HL-60 (cell line): Measurements from ENCODE around the gene DEF6.

Experiments used
- DNase-seq, 2 experiments: peaks; one replicate each; pipeline ENCODE4 v3.0.0-alpha.2; 2010 to 2020; ENCODE audit warnings: low read depth in 1 of 2, low spot score in 1 of 2
- H3K27ac ChIP-seq: fragments of 250-450 bp; sonication (Bioruptor Pico); replicated peaks from 2 replicates; pipeline ENCODE4 v1.5.1; 2020; ENCODE audit warnings: mild to moderate bottlenecking, moderate library complexity
- H3K27me3 ChIP-seq: fragments of 250-450 bp; sonication (Bioruptor Pico); 2 replicates; pipeline ENCODE4 v1.5.1; 2021; ENCODE audit warnings: mild to moderate bottlenecking, moderate library complexity; ENCODE audit not compliant: insufficient read depth, poor library complexity, severe bottlenecking
- H3K4me3 ChIP-seq: replicated peaks from 2 replicates; pipeline ENCODE4 v1.5.1; 2011; ENCODE audit warnings: mild to moderate bottlenecking, control low read depth, low read length; ENCODE audit not compliant: insufficient read depth
- GABPA ChIP-seq: IDR thresholded peaks from 2 replicates; pipeline ENCODE4 v1.6.1; 2012; ENCODE audit warnings: low read depth
- POLR2AphosphoS5 ChIP-seq: IDR thresholded peaks from 2 replicates; pipeline ENCODE4 v1.6.1; 2012; ENCODE audit warnings: low read depth
- SPI1 ChIP-seq: IDR thresholded peaks from 2 replicates; pipeline ENCODE4 v1.6.1; 2012; ENCODE audit warnings: low read depth, mild to moderate bottlenecking, borderline replicate concordance
- TF ChIP-seq, protein P1 (sequence below): IDR thresholded peaks from 2 replicates; pipeline ENCODE4 v1.6.1; 2012; ENCODE audit warnings: low read depth; ENCODE audit not compliant: insufficient replicate concordance
- TF ChIP-seq, protein P2 (sequence below): IDR thresholded peaks from one replicate; pipeline ENCODE4 v1.5.1; 2011; ENCODE audit warnings: low read length, control low read depth, inconsistent platforms; ENCODE audit not compliant: insufficient read depth

Gene DEF6

GRCh38 chr6:35267446-35267845 is 30.2 kb upstream of the DEF6 start:
- Histone ChIP-seq H3K27me3 (no peaks in the 10 kb centered on the region), H3K27ac (no peak overlapping the region), H3K4me3 (no peak overlapping the region)
- TF ChIP-seq, protein P1, sequence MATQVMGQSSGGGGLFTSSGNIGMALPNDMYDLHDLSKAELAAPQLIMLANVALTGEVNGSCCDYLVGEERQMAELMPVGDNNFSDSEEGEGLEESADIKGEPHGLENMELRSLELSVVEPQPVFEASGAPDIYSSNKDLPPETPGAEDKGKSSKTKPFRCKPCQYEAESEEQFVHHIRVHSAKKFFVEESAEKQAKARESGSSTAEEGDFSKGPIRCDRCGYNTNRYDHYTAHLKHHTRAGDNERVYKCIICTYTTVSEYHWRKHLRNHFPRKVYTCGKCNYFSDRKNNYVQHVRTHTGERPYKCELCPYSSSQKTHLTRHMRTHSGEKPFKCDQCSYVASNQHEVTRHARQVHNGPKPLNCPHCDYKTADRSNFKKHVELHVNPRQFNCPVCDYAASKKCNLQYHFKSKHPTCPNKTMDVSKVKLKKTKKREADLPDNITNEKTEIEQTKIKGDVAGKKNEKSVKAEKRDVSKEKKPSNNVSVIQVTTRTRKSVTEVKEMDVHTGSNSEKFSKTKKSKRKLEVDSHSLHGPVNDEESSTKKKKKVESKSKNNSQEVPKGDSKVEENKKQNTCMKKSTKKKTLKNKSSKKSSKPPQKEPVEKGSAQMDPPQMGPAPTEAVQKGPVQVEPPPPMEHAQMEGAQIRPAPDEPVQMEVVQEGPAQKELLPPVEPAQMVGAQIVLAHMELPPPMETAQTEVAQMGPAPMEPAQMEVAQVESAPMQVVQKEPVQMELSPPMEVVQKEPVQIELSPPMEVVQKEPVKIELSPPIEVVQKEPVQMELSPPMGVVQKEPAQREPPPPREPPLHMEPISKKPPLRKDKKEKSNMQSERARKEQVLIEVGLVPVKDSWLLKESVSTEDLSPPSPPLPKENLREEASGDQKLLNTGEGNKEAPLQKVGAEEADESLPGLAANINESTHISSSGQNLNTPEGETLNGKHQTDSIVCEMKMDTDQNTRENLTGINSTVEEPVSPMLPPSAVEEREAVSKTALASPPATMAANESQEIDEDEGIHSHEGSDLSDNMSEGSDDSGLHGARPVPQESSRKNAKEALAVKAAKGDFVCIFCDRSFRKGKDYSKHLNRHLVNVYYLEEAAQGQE: no peak
- TF ChIP-seq GABPA: no peak
- TF ChIP-seq, protein P2, sequence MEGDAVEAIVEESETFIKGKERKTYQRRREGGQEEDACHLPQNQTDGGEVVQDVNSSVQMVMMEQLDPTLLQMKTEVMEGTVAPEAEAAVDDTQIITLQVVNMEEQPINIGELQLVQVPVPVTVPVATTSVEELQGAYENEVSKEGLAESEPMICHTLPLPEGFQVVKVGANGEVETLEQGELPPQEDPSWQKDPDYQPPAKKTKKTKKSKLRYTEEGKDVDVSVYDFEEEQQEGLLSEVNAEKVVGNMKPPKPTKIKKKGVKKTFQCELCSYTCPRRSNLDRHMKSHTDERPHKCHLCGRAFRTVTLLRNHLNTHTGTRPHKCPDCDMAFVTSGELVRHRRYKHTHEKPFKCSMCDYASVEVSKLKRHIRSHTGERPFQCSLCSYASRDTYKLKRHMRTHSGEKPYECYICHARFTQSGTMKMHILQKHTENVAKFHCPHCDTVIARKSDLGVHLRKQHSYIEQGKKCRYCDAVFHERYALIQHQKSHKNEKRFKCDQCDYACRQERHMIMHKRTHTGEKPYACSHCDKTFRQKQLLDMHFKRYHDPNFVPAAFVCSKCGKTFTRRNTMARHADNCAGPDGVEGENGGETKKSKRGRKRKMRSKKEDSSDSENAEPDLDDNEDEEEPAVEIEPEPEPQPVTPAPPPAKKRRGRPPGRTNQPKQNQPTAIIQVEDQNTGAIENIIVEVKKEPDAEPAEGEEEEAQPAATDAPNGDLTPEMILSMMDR: no peak
- no peak for DNase-seq

- TF ChIP-seq GABPA (no peak), SPI1 (no peak), POLR2AphosphoS5 (no peak)
- TF ChIP-seq, protein P1: no peak
- TF ChIP-seq, protein P2: no peak
- no peak for DNase-seq
- Histone ChIP-seq H3K27me3 (no peaks in the 10 kb centered on the region), H3K27ac (no peak overlapping the region), H3K4me3 (no peak overlapping the region)
Measured at GRCh38 chr6:35267897-35268296, 29.7 kb upstream of the DEF6 start.

DNA sequence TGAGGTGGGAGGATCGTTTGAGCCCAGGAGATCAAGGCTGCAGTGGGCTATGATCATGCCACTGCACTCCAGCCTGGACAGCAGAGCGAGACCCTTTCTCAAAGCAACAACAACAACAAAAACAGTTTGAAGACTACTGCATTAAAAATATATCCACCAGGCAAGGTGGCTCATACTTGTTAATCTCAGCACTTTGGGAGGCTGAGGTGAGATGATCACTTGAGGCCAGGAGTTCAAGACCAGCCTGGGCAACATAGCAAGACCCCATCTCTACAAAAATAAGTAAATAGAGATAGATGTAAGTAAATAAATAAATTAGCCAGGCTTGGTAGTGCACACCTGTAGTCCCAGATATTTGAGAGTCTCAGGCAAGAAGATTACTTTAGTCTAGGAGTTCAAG is 25.6 kb upstream of the DEF6 start:
- Histone ChIP-seq H3K27ac (no peak overlapping the region), H3K4me3 (no peak overlapping the region), H3K27me3 (no peaks in the 10 kb centered on the region)
- TF ChIP-seq GABPA: no peak
- no peak for TF ChIP-seq SPI1
- no peak for TF ChIP-seq POLR2AphosphoS5
- TF ChIP-seq, protein P1: no peak
- TF ChIP-seq, protein P2: no peak
- no peak for DNase-seq
